ENCODE measurements around the gene DPT.

DNA sequence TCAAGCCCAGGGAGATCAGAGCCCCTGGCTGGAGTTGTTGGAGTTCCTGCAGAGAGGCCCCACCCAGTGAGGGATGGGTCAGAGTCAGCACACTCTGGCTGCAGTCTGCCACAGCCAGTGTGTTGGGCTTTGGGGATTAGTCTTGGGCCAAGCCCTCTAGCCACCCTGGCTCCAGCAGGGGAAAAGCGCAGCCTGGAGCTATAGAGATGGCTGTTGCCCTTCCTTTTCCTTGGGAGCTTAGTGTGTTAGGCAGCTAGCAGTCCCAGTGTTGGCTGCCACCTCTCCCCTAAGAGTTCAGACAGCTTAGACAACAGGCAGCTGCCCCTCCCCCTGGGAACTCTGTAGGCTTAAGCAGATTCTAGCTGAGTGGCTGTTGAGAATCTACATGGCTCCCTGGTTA is 45.1 kb downstream of the DPT start:
- TF ChIP-seq EZH2 (IDR thresholded peaks at IDR 0.05; ENCODE audit: low read length) = no peak
- TF ChIP-seq, protein P1, sequence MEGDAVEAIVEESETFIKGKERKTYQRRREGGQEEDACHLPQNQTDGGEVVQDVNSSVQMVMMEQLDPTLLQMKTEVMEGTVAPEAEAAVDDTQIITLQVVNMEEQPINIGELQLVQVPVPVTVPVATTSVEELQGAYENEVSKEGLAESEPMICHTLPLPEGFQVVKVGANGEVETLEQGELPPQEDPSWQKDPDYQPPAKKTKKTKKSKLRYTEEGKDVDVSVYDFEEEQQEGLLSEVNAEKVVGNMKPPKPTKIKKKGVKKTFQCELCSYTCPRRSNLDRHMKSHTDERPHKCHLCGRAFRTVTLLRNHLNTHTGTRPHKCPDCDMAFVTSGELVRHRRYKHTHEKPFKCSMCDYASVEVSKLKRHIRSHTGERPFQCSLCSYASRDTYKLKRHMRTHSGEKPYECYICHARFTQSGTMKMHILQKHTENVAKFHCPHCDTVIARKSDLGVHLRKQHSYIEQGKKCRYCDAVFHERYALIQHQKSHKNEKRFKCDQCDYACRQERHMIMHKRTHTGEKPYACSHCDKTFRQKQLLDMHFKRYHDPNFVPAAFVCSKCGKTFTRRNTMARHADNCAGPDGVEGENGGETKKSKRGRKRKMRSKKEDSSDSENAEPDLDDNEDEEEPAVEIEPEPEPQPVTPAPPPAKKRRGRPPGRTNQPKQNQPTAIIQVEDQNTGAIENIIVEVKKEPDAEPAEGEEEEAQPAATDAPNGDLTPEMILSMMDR (optimal IDR thresholded peaks at IDR 0.05 in 1 of 3, IDR thresholded peaks at IDR 0.05 in 1 of 3, conservative IDR thresholded peaks at IDR 0.05 in 1 of 3; ENCODE audit: extremely low read depth in 1 of 3, insufficient read depth in 2 of 3, low read length in 3 of 3) = no peak

All from keratinocyte (primary cell).